H9 (cell line): Measurements from ENCODE around the gene ZNF423. TPM values are rescaled to one million over a fixed set of nuclear protein-coding genes. Genes with fewer than 3 reads are reported as not detected.

ENCODE experiments used
- DNase-seq: peaks from one replicate; pipeline ENCODE4 v3.0.0-alpha.2; 2017
- H2AFZ ChIP-seq: one replicate; pipeline ENCODE4 v1.6.1; 2013; ENCODE audit warnings: mild to moderate bottlenecking, low read length, control low read depth, moderate library complexity
- H2AK5ac ChIP-seq: 2 replicates; pipeline ENCODE4 v1.6.1; 2013; ENCODE audit warnings: low read length, control low read depth, mixed read lengths; ENCODE audit not compliant: insufficient read length
- H2BK120ac ChIP-seq: one replicate; pipeline ENCODE4 v1.6.1; 2013; ENCODE audit warnings: low read depth, mild to moderate bottlenecking, low read length, control low read depth, inconsistent platforms; ENCODE audit not compliant: poor library complexity, severe bottlenecking
- H2BK12ac ChIP-seq: 2 replicates; pipeline ENCODE4 v1.6.1; 2013; ENCODE audit warnings: low read length, control low read depth, mixed read lengths, low read depth; ENCODE audit not compliant: insufficient read length
- H2BK15ac ChIP-seq: 2 replicates; pipeline ENCODE4 v1.6.1; 2013; ENCODE audit warnings: low read depth, low read length, control low read depth
- H2BK20ac ChIP-seq: one replicate; pipeline ENCODE4 v1.6.1; 2013; ENCODE audit warnings: low read depth, mild to moderate bottlenecking, low read length, control low read depth, inconsistent platforms; ENCODE audit not compliant: poor library complexity, severe bottlenecking
- H2BK5ac ChIP-seq: 2 replicates; pipeline ENCODE4 v1.6.1; 2013; ENCODE audit warnings: low read length, control low read depth, mixed read lengths; ENCODE audit not compliant: insufficient read length
- H3K14ac ChIP-seq: 2 replicates; pipeline ENCODE4 v1.6.1; 2013; ENCODE audit warnings: low read length, control low read depth; ENCODE audit not compliant: insufficient read depth
- H3K18ac ChIP-seq: 2 replicates; pipeline ENCODE4 v1.6.1; 2013; ENCODE audit warnings: low read depth, mild to moderate bottlenecking, mixed read lengths, low read length, control low read depth; ENCODE audit not compliant: insufficient read length
- H3K23ac ChIP-seq: 2 replicates; pipeline ENCODE4 v1.6.1; 2013; ENCODE audit warnings: low read length, control low read depth, mixed read lengths, low read depth; ENCODE audit not compliant: insufficient read length
- H3K23me2 ChIP-seq: 2 replicates; pipeline ENCODE4 v1.6.1; 2013; ENCODE audit warnings: low read depth, mild to moderate bottlenecking, mixed read lengths, low read length, control low read depth; ENCODE audit not compliant: insufficient read length, poor library complexity, severe bottlenecking
- H3K27ac ChIP-seq: 2 replicates; pipeline ENCODE4 v1.5.1; 2013; ENCODE audit warnings: low read length, control low read depth, mixed read lengths, low read depth; ENCODE audit not compliant: insufficient read length
- H3K27me3 ChIP-seq: 2 replicates; pipeline ENCODE4 v1.6.1; 2013; ENCODE audit warnings: low read length, control low read depth, inconsistent platforms; ENCODE audit not compliant: insufficient read depth
- H3K4ac ChIP-seq: 2 replicates; pipeline ENCODE4 v1.6.1; 2013; ENCODE audit warnings: low read depth, mild to moderate bottlenecking, control low read depth, inconsistent platforms, low read length, moderate library complexity
- H3K4me1 ChIP-seq: 2 replicates; pipeline ENCODE4 v1.6.1; 2013; ENCODE audit warnings: low read length, control low read depth, inconsistent platforms; ENCODE audit not compliant: insufficient read depth
- H3K4me2 ChIP-seq: 2 replicates; pipeline ENCODE4 v1.6.1; 2013; ENCODE audit warnings: low read length, control low read depth, mixed read lengths; ENCODE audit not compliant: insufficient read length, insufficient read depth
- H3K56ac ChIP-seq: 2 replicates; pipeline ENCODE4 v1.6.1; 2013; ENCODE audit warnings: low read depth, mild to moderate bottlenecking, mixed read lengths, low read length, control low read depth; ENCODE audit not compliant: insufficient read length
- H3K79me1 ChIP-seq: 2 replicates; pipeline ENCODE4 v1.6.1; 2013; ENCODE audit warnings: low read depth, mild to moderate bottlenecking, moderate library complexity, low read length, control low read depth, inconsistent platforms; ENCODE audit not compliant: insufficient read depth, poor library complexity, severe bottlenecking
- H3K79me2 ChIP-seq: 2 replicates; pipeline ENCODE4 v1.6.1; 2013; ENCODE audit warnings: low read length, control low read depth, inconsistent platforms; ENCODE audit not compliant: insufficient read depth
- H3K9ac ChIP-seq: 2 replicates; pipeline ENCODE4 v1.6.1; 2013; ENCODE audit warnings: low read length, control low read depth, mixed read lengths; ENCODE audit not compliant: insufficient read length; ENCODE audit errors: extremely low read depth
- H3K9me3 ChIP-seq: one replicate; pipeline ENCODE4 v1.6.1; 2013; ENCODE audit warnings: low read depth, low read length, inconsistent platforms; ENCODE audit not compliant: control insufficient read depth
- H3T11ph ChIP-seq: one replicate; pipeline ENCODE4 v1.6.1; 2013; ENCODE audit warnings: mild to moderate bottlenecking, low read length, control low read depth, inconsistent platforms
- H4K20me1 ChIP-seq: one replicate; pipeline ENCODE4 v1.6.1; 2013; ENCODE audit not compliant: control insufficient read depth, insufficient read length, insufficient read depth
- H4K5ac ChIP-seq: 2 replicates; pipeline ENCODE4 v1.6.1; 2013; ENCODE audit warnings: low read depth, mild to moderate bottlenecking, mixed read lengths, low read length, control low read depth; ENCODE audit not compliant: insufficient read length
- H4K8ac ChIP-seq: replicated peaks from 2 replicates; pipeline ENCODE4 v1.6.1; 2013; ENCODE audit warnings: low read length, control low read depth, mixed read lengths, low read depth; ENCODE audit not compliant: insufficient read length
- H4K91ac ChIP-seq: 2 replicates; pipeline ENCODE4 v1.6.1; 2013; ENCODE audit warnings: low read depth, mild to moderate bottlenecking, moderate library complexity, mixed read lengths, low read length, control low read depth; ENCODE audit not compliant: insufficient read length
- H3K27ac Mint-ChIP-seq, 3 experiments: 2 replicates in 2 of 3; 3 replicates in 1 of 3; pipeline ENCODE4 v1.8.0; 2020 to 2021; ENCODE audit warnings: mixed read lengths in 3 of 3, mild to moderate bottlenecking in 1 of 3, moderate library complexity in 1 of 3
- H3K27me3 Mint-ChIP-seq: 2 replicates; pipeline ENCODE4 v1.8.0; 2021; ENCODE audit warnings: low read depth, mild to moderate bottlenecking, moderate library complexity, mixed read lengths
- H3K36me3 Mint-ChIP-seq, 3 experiments: 2 replicates in 2 of 3; 3 replicates in 1 of 3; pipeline ENCODE4 v1.8.0; 2020 to 2021; ENCODE audit warnings: low read depth in 3 of 3, mixed read lengths in 3 of 3; ENCODE audit not compliant: insufficient read depth in 1 of 3
- H3K4me1 Mint-ChIP-seq, 2 experiments: 2 replicates each; pipeline ENCODE4 v1.8.0; 2020; ENCODE audit warnings: mixed read lengths in 2 of 2
- H3K4me3 Mint-ChIP-seq, 2 experiments: 2 replicates in 1 of 2; 3 replicates in 1 of 2; pipeline ENCODE4 v1.8.0; 2020 to 2021; ENCODE audit warnings: mild to moderate bottlenecking in 2 of 2, mixed read lengths in 2 of 2, moderate library complexity in 1 of 2
- H3K9me3 Mint-ChIP-seq, 2 experiments: 2 replicates in 1 of 2; 3 replicates in 1 of 2; pipeline ENCODE4 v1.8.0; 2020; ENCODE audit warnings: mild to moderate bottlenecking in 2 of 2, mixed read lengths in 2 of 2, moderate library complexity in 1 of 2
- CTCF ChIP-seq: fragments of 200-600 bp; sonication (generic); conservative IDR thresholded peaks from 3 replicates; pipeline ENCODE4 v1.8.0; 2021; ENCODE audit warnings: antibody characterized with exemption, mild to moderate bottlenecking
- WGBS: extraction: QIAGEN DNeasy Blood & Tissue Kit; methylation state at CpG from one replicate; pipeline ENCODE4 v1.1.7; 2013; ENCODE audit warnings: missing lambda C conversion rate, low lambda C conversion rate, mixed read lengths; ENCODE audit not compliant: insufficient read length; ENCODE audit errors: extremely low coverage; 5-methylcytosine and 5-hydroxymethylcytosine counted together
- total RNA-seq: library from RNA; stranded (reverse); gene quantifications from 2 replicates; pipeline ENCODE4 v1.2.1, GENCODE V29; 2021

The ZNF423 gene
- total RNA-seq, 1 experiment from 2014 or later = 51.5 TPM

- Histone ChIP-seq H3K14ac (no peak overlapping the region), H3K9ac (no peak overlapping the region), H3T11ph (no peak overlapping the region), H2BK5ac (no peak overlapping the region), H4K8ac (no peak overlapping the region), H3K4ac (no peak overlapping the region), H4K20me1 (no peaks in the 10 kb centered on the region), H2BK12ac (no peak overlapping the region), H3K4me2 (no peak overlapping the region), H2BK20ac (no peak overlapping the region), H2BK120ac (no peak overlapping the region), H2BK15ac (no peak overlapping the region), H4K5ac (no peak overlapping the region), H3K27ac (no peak overlapping the region), H4K91ac (no peak overlapping the region), H3K79me1 (no peaks in the 10 kb centered on the region), H2AFZ (no peak overlapping the region), H2AK5ac (no peak overlapping the region), H3K18ac (no peak overlapping the region), H3K56ac (no peak overlapping the region), H3K23me2 (no peaks in the 10 kb centered on the region), H3K79me2 (no peaks in the 10 kb centered on the region), H3K23ac (no peak overlapping the region), H3K4me1 (no peaks in the 10 kb centered on the region), H3K9me3 (peaks cover 5% of the 10 kb centered on the region), H3K27me3 (no peaks in the 10 kb centered on the region)
- WGBS = no CpG with 5 or more reads among the region's 3 CpGs
- peak overlapping the region in 2 of 3 experiments; percentile 89 to 90; a peak in 3 of 7 replicates for H3K27ac Mint-ChIP-seq
- H3K4me1 Mint-ChIP-seq = peaks cover 4 to 9% of the 10 kb centered on the region in 2 experiments; a peak in 3 of 4 replicates
- H3K36me3 Mint-ChIP-seq = peaks cover 7 to 14% (median 8%) of the 10 kb centered on the region in 3 experiments
- DNase-seq = no peak
- TF ChIP-seq CTCF = no peak
- H3K4me3 Mint-ChIP-seq = no peak overlapping the region; a peak in 1 of 5 replicates
- H3K27me3 Mint-ChIP-seq = no peaks in the 10 kb centered on the region
- peaks cover 1 to 3% of the 10 kb centered on the region in 2 experiments; a peak in 4 of 5 replicates for H3K9me3 Mint-ChIP-seq
Measured at GRCh38 chr16:49674990-49675389, 180.9 kb downstream of the ZNF423 start.
